Uterus (tissue), 2 donors: ENCODE results near the gene OBP2A.

Experiments
- POLR2A ChIP-seq, 2 donors: fragments of 450-650 bp; IDR thresholded peaks; one replicate each; pipeline ENCODE4 v1.6.1; 2016; ENCODE audit warnings: antibody characterized with exemption in 2 of 2, mild to moderate bottlenecking in 1 of 2, moderate library complexity in 1 of 2
- TF ChIP-seq, protein P1 (sequence below), 4 experiments: fragments of 200-600 bp in 2 of 4; fragments of 450-650 bp in 2 of 4; sonication (generic) in 2 of 4; IDR thresholded peaks; one replicate each; pipeline ENCODE4 v1.5.1; 2016 to 2019; ENCODE audit warnings: antibody characterized with exemption in 4 of 4, mild to moderate bottlenecking in 2 of 4, moderate library complexity in 1 of 4

- TF ChIP-seq, protein P1, sequence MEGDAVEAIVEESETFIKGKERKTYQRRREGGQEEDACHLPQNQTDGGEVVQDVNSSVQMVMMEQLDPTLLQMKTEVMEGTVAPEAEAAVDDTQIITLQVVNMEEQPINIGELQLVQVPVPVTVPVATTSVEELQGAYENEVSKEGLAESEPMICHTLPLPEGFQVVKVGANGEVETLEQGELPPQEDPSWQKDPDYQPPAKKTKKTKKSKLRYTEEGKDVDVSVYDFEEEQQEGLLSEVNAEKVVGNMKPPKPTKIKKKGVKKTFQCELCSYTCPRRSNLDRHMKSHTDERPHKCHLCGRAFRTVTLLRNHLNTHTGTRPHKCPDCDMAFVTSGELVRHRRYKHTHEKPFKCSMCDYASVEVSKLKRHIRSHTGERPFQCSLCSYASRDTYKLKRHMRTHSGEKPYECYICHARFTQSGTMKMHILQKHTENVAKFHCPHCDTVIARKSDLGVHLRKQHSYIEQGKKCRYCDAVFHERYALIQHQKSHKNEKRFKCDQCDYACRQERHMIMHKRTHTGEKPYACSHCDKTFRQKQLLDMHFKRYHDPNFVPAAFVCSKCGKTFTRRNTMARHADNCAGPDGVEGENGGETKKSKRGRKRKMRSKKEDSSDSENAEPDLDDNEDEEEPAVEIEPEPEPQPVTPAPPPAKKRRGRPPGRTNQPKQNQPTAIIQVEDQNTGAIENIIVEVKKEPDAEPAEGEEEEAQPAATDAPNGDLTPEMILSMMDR (IDR thresholded peaks at IDR 0.05) = no peak
- TF ChIP-seq POLR2A (IDR thresholded peaks at IDR 0.05) = no peak
Measured at GRCh38 chr9:135508211-135508820, 37.6 kb upstream of the OBP2A start.
